Hematopoietic multipotent progenitor cell treated with erythropoietin and hydrocortisone succinate and interleukin-3 and kit ligand, for 8 days (in vitro differentiated cells): ENCODE results near the gene PARVB.
A peak's percentile ranks its signal among the peaks of the same experiment; 100 is the strongest.

Experiments
- DNase-seq: peaks from one replicate; pipeline ENCODE4 v3.0.0-alpha.2; 2015

The PARVB gene

DNA sequence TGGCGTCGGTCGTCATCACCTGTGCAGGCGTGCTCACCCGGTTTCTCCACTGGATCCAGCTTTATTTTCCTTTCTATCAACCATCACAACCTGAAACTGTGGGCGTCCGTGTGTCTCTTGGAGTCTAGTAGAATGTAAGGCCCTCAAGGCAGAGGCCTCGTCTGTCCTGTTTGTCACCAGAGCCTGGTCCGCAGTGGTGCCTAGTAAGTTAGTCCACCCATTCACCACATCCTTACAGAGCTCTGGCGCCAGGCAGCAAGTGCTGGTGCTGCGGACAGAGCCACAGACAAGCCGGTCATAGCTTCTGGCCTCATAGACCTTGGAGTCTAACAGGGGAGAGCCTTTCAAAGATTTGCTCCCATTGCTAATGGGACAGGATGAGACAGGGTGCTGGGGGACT is 92.2 kb downstream of the PARVB start:
- no peak for DNase-seq

DNA sequence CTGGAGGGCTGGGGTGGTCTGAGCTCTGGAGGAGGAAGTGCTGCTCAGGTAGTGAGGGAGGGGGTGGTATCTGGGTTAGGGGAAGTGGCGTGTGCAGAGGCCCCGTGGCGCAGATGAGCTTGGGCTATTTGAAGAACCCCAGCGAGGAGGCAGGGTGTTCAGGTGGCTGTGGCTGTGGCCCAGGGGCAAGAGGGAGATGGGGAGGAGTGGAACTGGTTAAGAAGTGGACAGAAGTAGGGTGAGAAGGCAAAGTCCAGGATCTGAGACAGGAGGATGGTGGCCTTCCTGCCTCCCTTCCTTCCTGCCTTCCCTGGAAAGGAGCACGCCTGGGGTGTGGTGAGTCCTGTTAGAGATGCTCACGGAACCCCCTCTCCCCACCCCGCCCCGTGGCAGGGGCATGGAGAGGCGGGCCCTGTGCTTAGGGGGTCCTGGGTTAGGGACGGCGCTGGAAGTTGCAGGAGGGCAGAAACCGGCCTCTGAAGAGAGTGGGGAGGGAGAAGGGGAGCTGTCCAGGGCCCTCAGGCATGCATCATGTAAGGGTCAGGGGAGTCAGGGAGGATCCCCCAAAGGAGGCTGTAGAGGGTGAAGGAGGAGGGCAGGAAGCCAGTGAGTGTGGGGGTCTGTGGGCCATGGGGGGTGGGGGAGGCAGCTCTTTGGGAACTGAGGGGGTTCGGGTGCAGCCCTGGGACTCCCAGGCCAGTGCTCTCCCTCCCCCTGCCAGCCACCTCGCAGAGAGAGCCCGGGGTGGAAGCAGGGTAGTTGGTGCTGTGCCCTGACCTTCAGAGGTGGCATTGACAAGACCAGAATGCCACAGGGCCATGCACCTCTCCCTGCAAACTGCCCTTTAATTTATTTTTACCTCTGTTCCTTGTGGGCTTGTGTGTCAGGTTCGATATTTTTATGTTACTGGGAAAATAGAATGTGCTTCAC is 92.9 kb downstream of the PARVB start:
- no peak for DNase-seq

DNA sequence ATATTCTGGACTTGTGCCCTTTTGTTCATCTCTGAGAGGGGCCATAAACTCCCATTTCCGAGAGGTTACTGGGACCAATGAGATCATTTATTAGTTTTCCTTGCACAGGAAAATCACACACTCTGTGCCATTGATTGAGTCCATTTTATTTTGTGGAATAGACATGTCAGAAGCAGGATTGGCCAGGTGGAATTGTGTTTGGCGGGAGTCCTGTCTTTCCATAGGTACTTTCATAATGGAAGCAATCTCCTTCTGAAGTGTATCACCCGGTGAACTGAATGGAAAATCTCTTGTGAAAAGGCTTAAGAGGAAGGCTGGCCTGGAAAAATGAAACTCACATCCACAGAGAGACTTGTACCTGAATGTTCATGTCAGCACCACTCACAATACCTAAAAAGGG is 93.6 kb downstream of the PARVB start:
- no peak for DNase-seq

DNA sequence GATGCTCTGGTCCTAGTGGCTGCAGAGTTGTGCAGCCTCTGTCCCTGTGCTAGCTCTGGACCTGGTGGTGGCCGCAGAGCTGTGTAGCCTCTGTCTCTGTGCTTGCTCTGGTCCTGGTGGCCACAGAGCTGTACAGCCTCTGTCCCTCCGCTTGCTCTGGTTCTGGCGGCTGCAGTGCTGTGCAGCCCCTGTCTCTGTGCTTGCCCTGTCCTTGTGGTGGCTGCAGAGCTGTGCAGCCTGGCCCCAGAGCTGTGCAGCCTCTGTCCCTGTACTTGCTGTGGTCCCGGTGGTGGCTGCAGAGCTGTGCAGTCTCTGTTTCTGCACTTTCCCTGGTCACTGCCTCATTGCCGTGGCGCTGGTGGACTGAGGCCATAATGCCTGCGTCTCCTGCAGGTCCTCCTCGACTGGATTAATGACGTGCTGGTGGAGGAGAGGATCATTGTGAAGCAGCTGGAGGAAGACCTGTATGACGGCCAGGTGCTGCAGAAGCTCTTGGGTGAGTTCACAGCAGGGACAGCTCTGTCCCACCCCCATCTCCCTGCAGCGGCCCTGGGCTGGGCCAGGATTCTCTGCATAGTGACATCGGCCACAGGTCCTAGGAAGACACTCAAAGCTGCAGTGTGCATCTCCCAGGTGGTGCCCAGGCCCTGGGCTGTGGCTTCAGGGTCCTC is 94.7 kb downstream of the PARVB start:
- no peak for DNase-seq

DNA sequence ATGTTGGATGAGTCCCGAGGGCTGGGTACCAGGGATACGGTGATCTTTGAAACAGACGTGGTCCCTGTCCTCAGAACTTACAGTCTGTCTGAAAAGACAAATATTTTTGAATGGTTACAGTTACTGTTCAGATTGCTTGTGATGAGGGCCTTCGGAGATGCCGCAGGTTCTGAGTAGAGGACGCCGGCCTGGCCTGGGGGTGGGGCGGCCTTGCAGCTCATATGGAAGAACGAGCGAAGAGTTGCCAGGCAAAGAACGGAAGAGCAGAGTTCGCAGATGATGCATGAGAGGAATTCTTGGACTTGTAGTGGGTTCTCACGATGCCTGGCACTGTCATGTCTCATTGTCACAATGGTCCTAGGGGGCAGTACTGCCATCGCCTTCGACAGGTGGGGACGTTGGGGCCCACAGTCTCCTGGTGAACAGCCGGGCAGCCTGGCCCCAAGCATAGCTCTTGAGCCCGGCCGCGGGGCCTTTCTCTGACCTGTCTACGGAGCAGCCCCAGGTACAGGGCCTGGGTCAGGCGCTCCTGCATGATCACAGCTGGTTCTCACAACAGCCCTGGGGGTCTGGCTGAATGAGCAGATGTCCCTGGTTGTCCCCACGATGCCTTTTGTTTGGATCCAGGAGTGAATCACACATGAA is 95.7 kb downstream of the PARVB start:
- DNase-seq, result no peak

DNA sequence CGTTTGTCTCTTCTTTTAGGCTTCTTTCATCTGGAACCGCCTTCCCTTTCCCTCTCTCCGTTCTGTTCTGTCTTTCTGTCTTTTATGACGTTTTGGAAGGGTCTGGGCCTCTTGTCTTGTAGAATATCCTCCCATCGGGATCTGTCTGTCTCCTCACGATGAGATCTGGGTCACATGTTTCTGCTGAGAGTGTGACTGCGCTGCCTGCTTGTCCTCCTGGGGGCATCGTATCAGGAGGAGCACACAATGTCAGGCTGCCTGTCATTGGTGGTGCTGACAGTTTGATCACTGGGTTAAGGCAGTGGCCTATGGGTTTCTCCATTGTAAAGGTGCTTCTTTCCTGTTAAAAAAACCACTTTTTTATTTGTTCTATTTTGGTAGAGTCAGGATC is 96.2 kb downstream of the PARVB start:
- no peak for DNase-seq

DNA sequence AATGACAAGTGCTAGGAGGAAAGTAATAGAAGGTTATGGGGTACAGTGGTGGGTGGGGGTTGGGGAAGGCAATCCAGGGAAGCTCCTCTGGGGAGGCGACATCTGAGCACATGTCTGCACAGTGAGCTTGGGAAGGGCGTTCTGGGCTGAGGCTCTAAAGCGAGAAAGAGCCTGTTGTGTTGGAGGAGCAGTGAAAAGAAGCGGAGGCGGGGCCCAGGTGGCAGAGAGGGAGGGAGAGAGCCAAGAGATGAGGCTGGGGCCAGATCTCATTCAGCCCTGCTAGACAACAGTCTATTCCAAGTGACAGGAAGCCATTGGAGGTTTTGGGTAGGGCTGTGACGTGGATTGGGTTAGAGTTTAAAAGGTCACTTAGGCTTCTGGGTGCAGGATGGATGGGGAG is 101.3 kb downstream of the PARVB start:
- no peak for DNase-seq

DNA sequence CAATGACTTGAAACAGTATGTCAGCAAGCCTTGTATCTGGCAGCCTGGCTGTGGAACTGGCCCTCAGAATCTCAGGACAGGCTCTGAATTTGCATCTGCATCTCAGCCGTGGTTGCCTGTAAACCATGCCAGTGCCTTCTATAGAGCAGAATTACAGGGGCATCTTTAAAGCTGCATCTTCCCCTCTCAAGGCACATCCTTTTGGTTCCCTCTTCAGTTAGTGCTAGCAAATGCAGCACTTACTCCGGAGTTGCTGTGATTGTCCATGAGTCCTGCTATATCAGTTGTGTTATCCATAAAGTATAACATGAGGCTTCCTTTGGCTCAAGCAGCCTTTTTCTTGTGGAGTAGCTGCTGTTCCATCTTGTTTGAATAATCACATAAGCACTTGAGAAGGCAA is 102.7 kb downstream of the PARVB start:
- DNase-seq, result no peak

DNA sequence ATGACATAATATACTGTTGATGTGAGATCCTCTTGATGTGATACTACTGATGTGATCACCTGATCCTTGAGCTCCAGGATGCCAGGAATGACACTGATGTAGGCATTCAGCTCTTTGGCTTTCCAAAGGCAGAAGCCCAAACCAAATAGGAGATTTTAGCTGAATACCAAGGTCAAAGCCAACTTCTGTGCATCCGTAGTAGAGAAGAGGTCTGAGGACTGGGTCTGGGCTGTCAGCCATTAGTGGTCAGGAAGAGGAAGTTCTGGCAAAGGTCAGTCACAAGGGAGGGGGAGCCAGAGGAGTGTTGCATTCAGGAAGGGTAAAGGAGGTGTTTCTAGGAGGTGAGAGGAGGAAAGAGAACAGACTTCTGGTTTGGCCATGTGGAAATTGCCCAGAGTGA is 103.3 kb downstream of the PARVB start:
- no peak for DNase-seq

DNA sequence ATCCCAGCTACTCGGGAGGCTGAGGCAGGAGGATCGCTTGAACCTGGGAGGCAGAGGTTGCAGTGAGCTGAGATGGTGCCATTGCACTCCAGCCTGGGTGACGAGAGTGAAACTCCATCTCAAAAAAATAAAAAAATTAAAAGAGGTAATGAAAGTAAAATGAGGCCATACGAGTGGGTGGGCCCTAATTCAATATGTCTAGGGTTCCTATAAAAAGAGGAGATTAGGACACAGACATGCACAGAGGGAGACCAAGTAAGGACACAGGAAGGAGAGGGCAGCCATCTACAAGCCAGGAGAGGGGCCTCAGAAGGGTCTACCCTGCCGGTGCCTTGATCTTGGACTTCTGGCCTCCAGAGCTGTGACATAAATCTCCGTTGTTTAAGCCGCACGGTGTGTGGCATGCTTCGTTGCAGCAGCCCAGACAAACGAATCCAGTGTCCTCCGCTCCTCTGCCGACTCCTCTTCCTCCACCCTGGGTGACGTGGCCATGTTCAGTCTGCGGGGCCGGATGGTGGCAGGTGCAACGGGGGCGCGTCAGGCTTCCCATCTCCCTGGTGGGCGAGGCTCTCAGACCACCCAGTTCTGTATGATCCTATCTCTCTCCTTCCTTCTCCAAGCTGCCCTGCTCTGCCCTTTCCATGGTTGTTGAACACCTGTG is 105.0 kb downstream of the PARVB start:
- DNase-seq, result no peak

DNA sequence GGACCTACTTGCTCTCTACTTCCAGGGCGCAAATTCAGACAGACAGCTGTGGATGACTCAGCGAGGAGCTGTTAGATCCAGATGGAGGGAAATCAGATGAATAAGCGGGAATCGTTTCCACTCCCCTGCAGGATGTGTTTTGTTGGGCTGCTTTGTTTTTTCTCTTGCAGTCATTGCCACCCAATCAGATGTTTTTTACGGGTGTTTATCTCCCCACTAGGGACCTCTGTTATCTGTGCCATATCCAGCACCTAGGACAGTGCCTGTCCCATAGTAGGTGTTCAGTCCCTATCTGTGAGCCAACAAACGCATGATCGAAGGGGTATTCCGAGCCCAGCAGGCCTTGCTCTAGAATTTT is 105.5 kb downstream of the PARVB start:
- DNase-seq, result no peak

DNA sequence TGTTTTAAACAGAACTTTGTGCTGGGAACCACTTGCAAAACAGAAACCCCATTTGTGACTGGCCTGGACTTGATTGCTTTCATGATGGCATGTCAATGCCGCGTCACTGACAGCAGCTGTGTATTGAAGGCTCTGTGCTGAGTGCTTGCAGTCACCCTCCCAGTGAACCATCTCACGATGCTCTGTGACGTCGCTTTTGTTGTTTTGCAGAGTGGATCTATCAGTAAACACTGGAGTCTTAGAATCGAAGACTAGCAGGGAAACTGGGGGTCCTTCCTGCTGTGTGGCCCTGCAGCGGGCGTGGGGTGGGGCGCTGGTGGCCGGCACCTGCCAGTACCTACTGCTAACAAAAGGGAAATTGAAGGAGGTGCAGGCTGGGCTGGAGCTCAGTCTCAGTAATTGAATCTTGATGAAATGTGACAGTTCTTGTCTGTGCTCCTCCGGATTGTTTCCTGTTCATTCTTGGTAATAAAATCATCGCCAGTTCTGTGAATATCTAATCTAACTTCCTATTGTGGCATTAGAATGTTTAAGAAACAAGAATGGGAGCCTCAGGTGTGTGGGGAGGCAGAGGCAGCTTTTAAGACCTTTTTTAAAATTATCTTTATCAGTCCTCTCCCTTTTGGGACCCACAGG is 106.1 kb downstream of the PARVB start:
- no peak for DNase-seq

DNA sequence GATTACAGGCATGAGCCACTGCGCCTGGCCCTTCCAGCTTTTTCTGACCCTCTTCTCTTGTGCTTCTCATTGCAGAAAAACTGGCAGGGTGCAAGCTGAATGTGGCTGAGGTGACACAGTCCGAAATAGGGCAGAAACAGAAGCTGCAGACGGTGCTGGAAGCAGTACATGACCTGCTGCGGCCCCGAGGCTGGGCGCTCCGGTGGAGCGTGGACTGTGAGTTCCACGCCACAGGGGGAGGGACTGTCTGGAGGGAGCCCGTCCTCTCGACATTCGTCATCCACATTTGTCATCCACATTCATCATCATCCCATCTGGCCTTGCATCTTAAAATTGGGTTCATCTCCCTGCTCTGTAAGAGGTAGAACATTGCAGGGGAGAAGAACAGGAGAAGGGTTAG is 107.3 kb downstream of the PARVB start:
- DNase-seq, result no peak

DNA sequence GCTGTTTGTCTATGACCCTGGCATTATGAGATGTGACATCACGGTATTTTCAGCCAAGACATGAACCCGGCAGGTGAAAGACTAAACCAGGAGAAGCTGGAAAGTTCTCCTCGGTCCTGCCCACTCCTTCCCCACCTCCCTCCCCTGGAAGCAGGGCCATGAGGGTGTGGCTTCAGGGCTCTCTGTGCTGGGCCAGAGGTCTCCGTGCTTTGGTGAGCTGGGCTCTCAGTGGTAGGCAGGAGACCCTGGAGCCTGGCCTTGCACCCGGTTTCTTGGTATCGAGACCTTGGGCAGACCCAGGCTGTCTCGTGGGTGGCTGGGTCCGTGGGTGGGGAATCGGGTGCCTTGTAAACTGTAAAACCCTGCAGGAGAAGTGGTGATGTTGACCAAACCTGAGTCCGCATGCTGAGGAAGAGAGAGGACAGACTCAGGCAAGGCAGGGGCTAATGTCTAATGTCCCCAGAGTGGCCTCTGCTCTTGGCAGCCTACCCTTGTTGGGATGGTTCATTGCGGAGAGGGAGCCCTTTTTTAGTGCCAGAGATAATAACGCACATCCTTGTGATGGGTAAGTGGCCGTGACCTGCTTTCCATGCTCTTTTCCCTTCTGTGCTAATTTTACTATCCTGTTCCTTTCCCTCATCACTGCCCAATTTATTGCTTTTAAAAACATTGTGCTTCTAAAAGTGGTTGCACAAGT is 108.0 kb downstream of the PARVB start:
- no peak for DNase-seq

DNA sequence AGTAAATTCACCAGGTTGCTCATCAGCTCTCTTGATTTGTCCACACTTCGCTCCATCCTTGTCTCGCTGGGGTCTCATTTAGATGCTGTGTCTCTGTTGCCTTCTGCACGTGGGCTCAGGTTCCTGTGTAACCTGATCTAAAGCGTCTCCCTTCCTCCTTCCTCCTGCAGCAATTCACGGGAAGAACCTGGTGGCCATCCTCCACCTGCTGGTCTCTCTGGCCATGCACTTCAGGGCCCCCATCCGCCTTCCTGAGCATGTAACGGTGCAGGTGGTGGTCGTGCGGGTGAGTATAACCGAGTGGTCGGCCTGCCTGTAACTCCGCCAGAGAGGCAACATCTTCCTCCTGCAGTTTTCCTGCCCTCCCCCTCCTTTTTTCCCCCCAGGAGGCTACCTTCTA is 108.6 kb downstream of the PARVB start:
- no peak for DNase-seq

DNA sequence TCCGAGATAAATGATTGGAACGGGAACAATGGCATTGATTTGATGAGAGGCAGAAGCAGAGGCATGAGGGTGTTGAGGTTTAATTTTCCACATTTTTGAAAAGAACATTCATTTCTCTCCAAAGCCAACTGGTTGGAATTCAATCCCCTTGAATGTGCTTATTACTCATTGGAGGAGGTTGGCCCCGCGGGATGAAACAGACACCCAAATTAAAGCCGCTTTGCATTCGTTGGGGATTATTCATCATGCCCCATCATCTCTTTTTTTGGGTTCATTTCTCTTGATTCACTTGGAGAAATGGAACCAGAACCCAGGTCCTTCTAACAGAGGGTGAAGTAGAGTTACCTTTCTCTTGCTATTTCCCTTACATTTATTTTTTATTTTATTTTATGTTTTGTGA is 109.1 kb downstream of the PARVB start:
- DNase-seq, result no peak

DNA sequence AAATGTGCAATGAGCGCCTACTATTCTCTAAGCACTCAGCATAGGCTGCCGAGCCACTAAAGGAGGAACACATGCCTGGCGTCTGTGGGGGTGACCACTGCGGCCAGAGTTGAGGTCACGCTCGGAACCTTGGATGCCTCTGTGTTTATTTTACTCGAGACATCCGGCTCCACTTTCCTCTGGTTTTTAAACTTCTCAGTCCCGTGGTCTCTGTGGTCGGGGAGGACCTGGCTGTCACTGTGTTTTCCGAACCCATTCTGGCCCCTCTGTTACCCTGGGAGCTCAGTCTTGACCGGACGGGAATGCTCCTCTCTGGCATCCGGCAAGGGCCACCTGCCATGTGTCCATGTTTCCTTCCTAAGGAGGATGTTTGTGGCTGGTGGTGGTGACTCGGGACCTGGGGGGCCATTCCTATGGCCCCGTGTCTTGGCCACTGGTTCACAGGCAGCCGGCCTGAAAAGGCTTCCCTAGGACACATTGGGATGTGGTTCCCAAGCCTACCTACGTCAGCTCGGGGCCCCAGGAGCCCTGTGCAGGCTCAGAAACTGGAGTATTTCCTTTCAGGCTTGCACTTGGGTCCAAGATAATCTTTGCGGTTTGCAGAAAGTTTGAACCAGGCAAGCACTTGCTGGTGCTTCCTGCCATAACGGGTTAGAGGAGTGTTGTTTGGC is 109.9 kb downstream of the PARVB start:
- DNase-seq, result peak; percentile 37

DNA sequence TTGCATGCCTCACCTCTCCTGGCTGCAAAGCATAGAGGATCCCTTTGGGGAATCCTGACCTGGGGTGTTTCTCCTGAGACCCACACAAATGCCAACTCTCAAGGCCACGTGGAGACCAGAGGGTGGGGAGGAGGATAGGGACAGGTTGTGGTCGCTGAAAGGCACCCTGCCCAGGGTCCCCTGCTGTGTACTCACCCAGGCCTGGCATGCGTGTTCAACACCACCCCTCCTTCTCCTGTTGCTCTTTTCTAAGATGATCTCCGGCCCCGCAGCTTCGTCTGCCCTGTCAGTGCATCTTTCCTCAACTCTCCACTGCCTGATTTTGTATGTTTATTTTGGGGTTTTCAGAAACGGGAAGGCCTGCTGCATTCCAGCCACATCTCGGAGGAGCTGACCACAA is 112.0 kb downstream of the PARVB start:
- DNase-seq, result no peak

DNA sequence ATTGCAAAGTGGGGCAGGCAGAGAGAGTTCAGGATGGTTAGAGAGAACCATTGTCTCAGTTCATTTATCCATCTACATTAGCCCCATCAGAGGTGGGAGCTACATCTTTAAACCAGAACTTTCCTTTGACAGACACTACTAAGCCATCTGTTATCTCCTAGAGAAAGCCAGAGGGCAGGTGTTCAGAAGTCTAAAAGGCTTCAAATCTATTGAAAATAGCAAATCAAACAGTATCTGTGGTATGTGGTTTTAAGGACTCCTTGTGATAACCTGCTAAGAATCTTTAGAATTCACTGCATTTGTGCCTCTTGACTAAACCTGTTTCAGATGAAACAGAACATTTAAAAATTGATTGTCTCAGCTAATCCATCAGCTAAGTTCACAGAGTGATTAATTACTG is 112.7 kb downstream of the PARVB start:
- DNase-seq, result no peak

DNA sequence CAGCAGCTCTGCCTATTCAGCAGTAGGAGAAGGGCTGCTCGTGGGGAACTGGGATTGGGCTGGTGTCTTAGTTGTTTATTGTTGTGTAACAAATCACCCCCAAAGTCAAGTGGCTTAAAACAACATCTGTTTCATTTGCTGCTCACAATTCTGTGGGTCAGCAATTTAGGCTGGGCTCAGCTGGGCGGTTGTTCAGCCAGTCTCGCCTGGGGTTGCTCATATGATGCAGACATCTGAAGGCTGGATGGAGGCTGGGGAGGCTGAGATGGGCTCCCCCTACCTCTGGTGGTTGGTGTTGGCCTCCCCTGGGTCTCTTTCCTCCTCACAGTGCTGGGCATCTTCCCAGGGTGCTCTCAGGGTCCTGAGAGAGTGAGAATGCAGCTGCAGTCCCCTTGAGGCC is 113.3 kb downstream of the PARVB start:
- no peak for DNase-seq

DNA sequence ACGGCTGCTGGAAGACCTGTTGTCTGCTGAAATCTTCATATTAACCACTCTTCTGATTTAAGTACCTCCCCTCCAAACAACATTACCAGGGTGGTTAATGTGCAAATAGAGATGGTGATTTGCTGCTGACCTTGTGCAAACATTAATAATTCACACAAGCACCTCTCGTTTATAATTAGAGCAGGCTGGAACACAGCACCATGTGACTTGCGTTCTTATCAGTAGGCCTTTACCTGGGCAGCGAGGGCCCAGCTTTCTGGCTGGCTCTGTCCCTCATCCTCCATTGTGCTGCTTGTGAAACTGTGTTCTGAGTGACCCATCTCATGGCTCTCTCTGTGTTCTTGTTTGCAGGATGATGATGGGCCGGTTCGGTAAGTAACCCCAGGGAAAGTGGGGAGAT is 115.7 kb downstream of the PARVB start:
- no peak for DNase-seq
